ENCODE measurements around the gene RMI1.
A peak's percentile ranks its signal among the peaks of the same experiment; 100 is the strongest.

RMI1 gene

DNA sequence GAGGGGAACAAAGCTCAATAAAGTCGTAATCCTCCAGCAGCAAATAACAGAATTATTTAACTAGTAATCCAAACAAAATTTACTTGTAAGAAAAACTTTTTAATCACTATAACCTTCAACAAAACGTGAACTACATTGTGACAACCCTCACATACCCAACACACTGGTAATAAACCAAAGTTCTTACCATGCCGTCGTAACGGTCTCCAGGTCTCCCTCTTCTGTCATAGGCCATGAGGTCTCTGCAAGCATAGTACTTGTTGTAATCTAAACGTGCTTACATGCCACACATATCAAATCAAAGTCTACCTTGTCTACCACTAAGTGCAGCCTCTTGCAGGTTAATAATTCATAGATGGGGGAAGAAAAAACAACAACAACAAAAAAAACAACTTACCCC lies 9.1 kb upstream of the RMI1 start:
- DNase-seq: no peak

DNA sequence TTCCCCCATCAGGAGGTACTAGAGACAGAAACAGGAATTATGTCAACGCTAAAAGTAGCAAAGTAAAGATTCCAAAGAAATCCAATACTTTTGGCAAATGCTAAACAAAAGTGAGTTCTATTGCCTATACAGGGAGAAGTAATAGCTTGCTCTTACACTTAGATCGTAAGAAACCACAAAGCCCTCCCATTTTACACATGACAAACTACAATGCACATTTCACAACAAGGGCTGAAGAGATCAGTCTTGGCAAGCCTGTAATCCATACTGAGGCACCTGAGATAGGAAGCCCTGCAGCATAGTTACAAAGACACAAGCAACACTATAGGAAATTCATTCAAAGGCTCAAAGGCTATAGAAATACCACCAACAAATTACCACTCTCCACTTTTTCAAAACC lies 8.3 kb upstream of the RMI1 start:
- no peak for DNase-seq

- no peak for DNase-seq
These were observed 5.3 kb upstream of the RMI1 start for GRCh38 chr9:83975300-83975699.

DNA sequence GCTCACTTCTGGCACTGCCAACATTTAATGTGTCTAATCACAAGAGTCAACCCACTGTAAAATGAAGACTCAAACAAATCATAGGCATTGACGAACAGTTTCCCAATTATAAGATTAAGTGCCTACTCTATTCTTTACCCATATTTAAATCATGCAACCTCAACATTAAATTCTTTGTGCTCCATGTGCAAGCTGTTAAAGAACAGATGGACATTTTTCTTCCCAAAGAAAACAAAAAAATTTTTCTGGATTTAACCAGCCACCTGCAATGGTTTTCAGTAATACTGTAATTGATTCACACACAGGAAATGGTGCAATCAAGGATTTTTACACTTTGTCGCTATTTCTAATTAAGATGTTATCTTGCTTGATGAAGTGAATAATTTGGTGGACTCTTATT lies 4.2 kb upstream of the RMI1 start:
- DNase-seq: no peak

- DNase-seq: no peak
These were observed 3.4 kb upstream of the RMI1 start for GRCh38 chr9:83977196-83977595.

DNA sequence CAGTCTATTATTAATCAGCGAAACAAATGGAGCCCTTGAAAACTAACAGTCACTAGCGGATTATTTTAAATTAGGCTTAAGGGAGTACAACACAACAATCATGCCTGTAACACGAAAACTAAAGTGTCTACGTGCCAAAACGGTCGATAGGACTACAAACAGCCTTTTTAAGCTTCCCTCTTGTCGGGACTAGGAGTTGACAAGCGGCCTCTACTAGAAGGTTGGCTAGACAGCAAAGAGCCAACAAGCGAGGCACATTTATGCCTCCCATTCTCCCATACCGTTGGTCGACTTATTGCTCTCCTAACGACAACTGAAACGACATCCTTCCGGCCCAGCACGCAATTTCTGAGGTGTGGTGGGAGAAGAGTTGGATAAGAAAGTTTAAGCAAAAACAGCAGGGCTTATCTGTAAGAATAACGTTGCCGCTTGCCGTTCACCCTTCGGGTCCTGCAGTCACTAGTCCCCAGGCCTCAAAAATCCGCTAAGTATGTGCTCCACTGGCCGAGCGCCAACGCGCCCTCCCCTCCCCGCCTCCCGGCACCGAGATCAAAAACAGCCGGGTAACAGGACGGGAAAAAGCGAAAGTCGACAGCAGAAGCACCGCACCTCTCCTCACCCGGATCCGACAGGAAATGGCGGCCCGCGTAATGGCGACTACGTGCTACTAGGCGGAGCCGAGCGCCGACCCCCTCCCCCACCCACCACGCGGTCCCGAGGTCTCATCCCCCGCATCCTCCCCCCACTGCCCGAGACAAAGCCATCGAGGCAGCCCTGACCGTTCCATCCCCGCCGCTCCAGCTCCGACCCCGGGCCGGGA lies 1.4 kb upstream of the RMI1 start:
- peak; percentile 56 for DNase-seq

DNA sequence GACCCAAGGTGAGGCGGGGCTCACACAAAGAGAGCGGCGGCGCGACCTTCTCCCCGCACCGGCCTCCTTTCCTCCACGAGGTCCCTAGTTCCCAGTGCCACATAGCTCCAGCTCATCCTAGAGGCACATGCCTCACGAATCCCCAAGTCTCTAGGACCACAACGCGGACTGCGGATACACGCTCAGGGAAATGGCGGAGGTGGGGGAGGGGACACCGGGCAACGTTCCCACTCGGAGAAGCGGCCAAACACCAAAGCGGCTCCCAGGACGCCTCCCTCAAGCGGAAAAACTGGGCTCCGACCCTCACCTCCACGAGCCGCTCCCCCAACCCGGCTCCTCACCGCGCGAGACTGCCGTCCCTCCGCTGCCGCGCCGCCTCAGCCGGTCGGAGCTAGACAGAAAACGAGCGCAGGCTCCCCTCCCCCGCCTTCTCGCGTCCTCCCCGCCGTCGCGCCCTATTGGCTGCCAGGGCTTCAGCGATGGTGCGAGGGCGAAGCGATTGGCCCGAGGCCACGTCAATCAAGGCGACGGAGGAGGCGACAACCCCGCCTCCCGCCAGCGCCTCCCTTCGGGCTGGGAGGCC lies 702 bp upstream of the RMI1 start, which contains the start of gene HNRNPK:
Gene HNRNPK (minus strand): TSS at position 404 of the 583 bp plus-strand sequence. CDS start 1,963 bp downstream, outside the sequence.
- DNase-seq: peak; percentile 89

- peak; percentile 26 for DNase-seq
These were observed 694 bp downstream of the RMI1 start for GRCh38 chr9:83981126-83981871.

DNA sequence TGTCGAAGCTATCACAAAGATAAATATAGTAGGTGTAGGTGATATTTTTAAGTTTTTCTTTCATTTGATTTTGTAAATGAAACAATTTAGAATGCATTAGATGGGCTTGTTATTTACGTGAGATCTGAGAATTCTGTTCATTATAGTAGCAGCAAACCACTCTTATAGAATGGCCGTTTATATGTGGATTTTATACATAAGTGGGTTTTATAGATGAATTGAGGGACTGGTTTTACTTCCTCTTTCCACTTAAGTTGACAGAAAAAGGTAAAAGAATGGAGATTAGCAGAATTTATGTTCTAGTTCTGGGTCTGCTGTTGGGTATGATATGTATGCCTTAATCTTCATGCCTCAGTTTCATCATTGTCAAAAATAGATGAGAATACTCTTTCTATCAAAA lies 5.6 kb downstream of the RMI1 start:
- no peak for DNase-seq

DNA sequence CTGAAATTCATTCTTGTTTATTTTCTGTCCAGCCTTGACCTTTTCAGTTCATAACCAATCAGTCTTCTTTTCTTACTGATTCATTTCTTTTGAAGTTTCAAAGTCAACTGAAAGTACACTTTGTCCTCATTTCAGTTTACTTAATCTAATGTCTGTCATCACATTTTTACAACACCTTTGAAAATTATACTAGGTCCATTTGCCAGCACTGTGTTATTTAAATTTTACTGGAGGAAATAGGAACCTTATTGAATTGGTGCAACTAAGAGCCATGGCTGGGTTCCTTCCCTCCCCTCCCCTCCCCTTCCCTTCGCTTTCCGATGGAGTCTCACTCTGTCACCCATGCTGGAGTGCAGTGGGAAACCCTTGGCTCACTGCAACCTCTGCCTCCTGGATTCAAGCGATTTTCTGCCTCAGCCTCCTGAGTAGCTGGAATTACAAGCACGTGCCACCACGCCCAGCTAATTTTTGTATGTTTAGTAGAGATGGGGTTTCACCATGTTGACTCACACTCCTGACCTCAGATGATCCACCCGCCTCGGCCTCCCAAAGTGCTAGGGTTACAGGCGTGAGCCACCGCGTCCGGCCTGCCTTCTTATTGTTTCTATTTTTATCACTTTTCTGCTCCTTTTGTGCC lies 6.3 kb downstream of the RMI1 start:
- no peak for DNase-seq

DNA sequence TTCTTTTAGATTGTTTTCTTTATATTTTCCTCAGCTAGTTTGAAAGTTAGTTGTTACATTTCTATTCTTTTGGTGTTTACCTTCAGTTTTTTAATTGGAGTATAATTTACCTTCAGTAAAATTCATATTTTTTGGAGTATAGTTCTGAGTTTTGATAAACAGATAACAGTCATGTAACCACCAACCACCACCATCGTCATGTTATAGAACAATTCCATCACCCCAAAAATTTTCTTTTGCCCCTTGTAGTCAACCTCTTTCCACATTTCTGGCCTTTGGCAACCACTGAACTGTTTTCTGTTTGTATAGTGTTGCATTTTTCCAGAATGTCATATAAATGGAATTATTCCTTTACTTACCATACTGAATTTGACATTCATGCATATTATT lies 6.8 kb downstream of the RMI1 start:
- DNase-seq: no peak

DNA sequence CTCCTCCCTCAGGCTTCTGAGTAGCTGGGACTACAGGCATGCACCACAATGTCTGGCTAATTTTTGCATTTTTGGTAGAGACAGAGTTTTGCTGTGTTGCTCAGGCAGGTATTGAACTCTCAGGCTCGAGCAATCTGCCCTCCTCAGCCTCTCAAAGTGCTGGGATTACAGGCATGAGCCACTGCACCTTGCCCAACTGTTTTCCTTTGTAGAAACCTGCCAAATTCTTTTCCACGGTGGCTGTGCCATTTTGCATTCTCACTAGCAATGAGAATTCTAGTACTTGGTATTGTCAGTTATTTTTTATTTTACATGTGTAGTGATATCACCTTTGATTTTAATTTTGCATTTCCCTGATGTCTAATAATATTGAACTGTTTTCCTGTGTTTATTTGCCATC lies 7.8 kb downstream of the RMI1 start:
- no peak for DNase-seq

DNA sequence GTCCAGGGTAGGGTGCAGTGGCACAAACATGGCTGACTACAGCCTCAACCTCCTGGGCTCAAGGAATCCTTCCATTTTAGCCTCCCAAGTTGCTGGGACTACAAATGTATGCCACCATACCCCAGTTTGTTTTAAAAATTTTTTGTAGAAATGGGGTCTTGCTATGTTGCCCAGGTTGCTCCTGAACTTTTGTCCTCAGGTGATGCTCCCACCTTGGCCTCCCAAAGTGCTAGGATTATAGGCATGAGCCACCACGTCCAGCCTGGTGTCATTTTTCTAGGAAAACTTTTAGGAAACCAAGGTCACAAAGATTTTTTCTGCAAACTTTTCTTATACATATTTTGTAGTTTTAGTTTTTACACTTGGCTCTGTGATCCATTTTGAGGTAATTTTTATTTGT lies 10.8 kb downstream of the RMI1 start:
- no peak for DNase-seq

GRCh38 chr9:83992407-83992806 lies 11.8 kb downstream of the RMI1 start:
- DNase-seq: no peak

- DNase-seq: no peak
These were observed 12.3 kb downstream of the RMI1 start for GRCh38 chr9:83992901-83993300.

- no peak for DNase-seq
These were observed 15.5 kb downstream of the RMI1 start for GRCh38 chr9:83996126-83996525.

DNA sequence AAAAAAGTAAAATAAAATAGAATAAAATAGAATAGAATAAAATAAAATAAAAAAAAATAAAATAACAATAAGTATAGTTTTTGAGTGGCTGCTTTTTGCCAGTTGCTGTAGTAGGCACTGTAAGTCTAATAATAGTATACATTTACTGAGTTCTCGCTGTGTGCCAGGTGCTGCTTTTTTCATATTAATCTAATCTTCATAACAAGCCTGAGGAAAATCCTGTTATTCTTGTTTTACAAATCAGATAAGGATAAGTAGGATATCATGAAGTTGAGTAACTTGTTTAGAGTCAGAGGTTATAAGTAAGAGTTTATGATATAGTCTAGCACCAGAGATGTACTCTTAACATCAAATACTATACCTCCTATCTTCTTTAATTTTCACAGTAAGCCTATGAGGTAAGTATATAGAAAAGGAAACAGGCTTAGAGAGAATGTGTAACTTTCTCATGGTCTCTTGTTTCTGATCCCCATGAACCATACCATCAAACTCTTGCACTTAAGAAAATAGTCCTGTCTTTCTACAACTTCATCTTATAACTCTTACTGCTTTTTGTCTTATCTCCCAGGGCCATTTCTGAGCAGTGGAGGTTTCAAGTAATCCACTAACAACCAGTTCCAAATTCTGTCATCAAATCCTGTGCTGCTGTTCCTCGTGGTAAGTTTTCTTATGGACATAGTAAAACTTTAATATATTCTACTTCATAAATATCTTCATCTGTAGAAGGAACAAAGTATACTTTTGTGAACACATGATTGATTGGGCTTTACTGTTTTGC lies 18.7 kb downstream of the RMI1 start:
- DNase-seq: no peak

GRCh38 chr9:84000186-84000585 lies 19.6 kb downstream of the RMI1 start:
- DNase-seq: no peak

GRCh38 chr9:84001621-84002020 lies 21.0 kb downstream of the RMI1 start:
- no peak for DNase-seq

- DNase-seq: no peak
These were observed 21.7 kb downstream of the RMI1 start for GRCh38 chr9:84002344-84002743.

- no peak for DNase-seq
These were observed 22.6 kb downstream of the RMI1 start for GRCh38 chr9:84003246-84003645.

DNA sequence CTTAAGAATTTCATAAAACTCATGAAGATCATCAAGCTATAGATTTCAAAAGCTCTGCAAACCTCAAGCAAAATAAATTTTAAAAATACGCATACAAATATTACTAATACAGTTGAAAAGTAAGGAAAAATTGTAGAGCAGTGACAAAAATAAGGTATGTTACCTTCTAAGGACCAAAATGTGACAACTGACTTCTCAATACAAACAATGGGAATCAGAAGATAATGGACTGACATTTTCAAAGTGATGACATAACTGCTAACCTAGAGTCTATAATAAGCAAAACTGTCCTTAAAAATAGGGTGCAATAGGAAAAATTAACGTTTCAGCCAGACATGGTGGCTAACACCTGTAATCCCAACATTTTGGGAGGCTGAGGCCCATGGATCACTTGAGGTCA lies 27.1 kb downstream of the RMI1 start:
- no peak for DNase-seq
